HCT116 (cell line): ENCODE measurements around the gene MBTPS1. TPM values are rescaled to one million over a fixed set of nuclear protein-coding genes. Genes with fewer than 3 reads are reported as not detected.

Source experiments
- ATAC-seq: fragments of 200-7000 bp; cut with Tn5 transposase; 2 replicates; pipeline ENCODE4 v1.9.1; 2020; ENCODE audit warnings: mild to moderate bottlenecking, moderate library complexity
- BruUV-seq: library from RNA; stranded (reverse); fragments of 400-500 nt; replicated peaks from 2 replicates; lab custom pipeline; 2021; lab: Mats Ljungman, UMichigan
- CTCF ChIA-PET: fragments of 300-600 bp; sonication (Branson Sonifier 250); formaldehyde crosslinking; loops from one replicate; lab custom pipeline; 2021; ENCODE audit warnings: antibody characterized with exemption; lab: Charles Lee
- POLR2A ChIA-PET: fragments of 300-600, 350-600 bp; sonication (Branson Sonifier 250); formaldehyde crosslinking; loops from one replicate; lab custom pipeline; 2021; ENCODE audit warnings: antibody characterized with exemption; lab: Charles Lee
- RAD21 ChIA-PET, 2 experiments: fragments of 300-600 bp; sonication (Branson Sonifier 250); formaldehyde crosslinking; loops; one replicate each; lab custom pipeline; 2023; ENCODE audit warnings: low total read pairs in 2 of 2; ENCODE audit not compliant: uncharacterized antibody in 2 of 2, unreplicated experiment in 2 of 2, low non-redundant PET in 1 of 2; lab: Charles Lee
- DNase-seq: peaks from one replicate; pipeline ENCODE4 v3.0.0-alpha.2; 2010; ENCODE audit warnings: low read depth, low spot score
- H2AFZ ChIP-seq: fragments of 200-600 bp; shearing (Covaris generic), sonication (generic); 2 replicates; pipeline ENCODE4 v1.6.1; 2017; ENCODE audit warnings: low read depth, mixed run types, mixed read lengths, antibody characterized with exemption, low read length; ENCODE audit not compliant: poor library complexity, severe bottlenecking
- H3K27ac ChIP-seq: 2 replicates; pipeline ENCODE4 v1.5.1; 2012; ENCODE audit warnings: low read depth, low read length
- H3K27me3 ChIP-seq: fragments of 200-600 bp; sonication (generic); 2 replicates; pipeline ENCODE4 v1.6.1; 2016; ENCODE audit warnings: mixed run types, low read length, mixed read lengths; ENCODE audit not compliant: insufficient read depth
- H3K36me3 ChIP-seq, 2 experiments: fragments of 200-500 bp in 1 of 2; fragments of 200-600 bp in 1 of 2; sonication (Bioruptor generic) in 1 of 2; sonication (generic) in 1 of 2; 2 replicates each; pipeline versions ENCODE4 v1.5.1 to v1.6.1; 2014 to 2016; ENCODE audit warnings: low read length in 2 of 2, inconsistent platforms in 1 of 2, mixed read lengths in 1 of 2, mixed run types in 1 of 2; ENCODE audit not compliant: insufficient read depth in 2 of 2, control insufficient read depth in 1 of 2
- H3K4me1 ChIP-seq, 2 experiments: fragments of 200-600 bp in 1 of 2; sonication (generic) in 1 of 2; 2 replicates each; pipeline versions ENCODE4 v1.5.1 to v1.6.1; 2012 to 2017; ENCODE audit warnings: low read length in 2 of 2, inconsistent platforms in 1 of 2, mild to moderate bottlenecking in 1 of 2, mixed read lengths in 1 of 2, mixed run types in 1 of 2, moderate library complexity in 1 of 2; ENCODE audit not compliant: insufficient read depth in 2 of 2, control insufficient read depth in 1 of 2
- H3K4me2 ChIP-seq: fragments of 200-600 bp; sonication (generic); 2 replicates; pipeline ENCODE4 v1.6.1; 2017; ENCODE audit warnings: mixed run types, low read length, mixed read lengths
- H3K4me3 ChIP-seq, 2 experiments: fragments of 200-600 bp in 1 of 2; sonication (generic) in 1 of 2; replicated peaks in 1 of 2; 2 replicates each; pipeline ENCODE4 v1.5.1; 2011 to 2016; ENCODE audit warnings: low read length in 2 of 2, control low read depth in 1 of 2, low read depth in 1 of 2, mild to moderate bottlenecking in 1 of 2, mixed read lengths in 1 of 2, mixed run types in 1 of 2
- H3K79me2 ChIP-seq: fragments of 200-600 bp; sonication (generic); 2 replicates; pipeline ENCODE4 v1.6.1; 2017; ENCODE audit warnings: mild to moderate bottlenecking, mixed run types, low read length, moderate library complexity, mixed read lengths; ENCODE audit not compliant: insufficient read depth
- H3K9ac ChIP-seq: fragments of 200-600 bp; sonication (generic); 2 replicates; pipeline ENCODE4 v1.6.1; 2016; ENCODE audit warnings: low read length, mixed read lengths
- H3K9me2 ChIP-seq: fragments of 200-600 bp; sonication (generic), shearing (Covaris generic); 2 replicates; pipeline ENCODE4 v1.6.1; 2017; ENCODE audit warnings: mixed run types, mild to moderate bottlenecking, moderate library complexity; ENCODE audit not compliant: insufficient read depth
- H3K9me3 ChIP-seq, 2 experiments: fragments of 200-500 bp in 1 of 2; fragments of 200-600 bp in 1 of 2; sonication (Bioruptor generic) in 1 of 2; sonication (generic) in 1 of 2; 2 replicates each; pipeline ENCODE4 v1.6.1; 2014 to 2017; ENCODE audit warnings: low read length in 2 of 2, mixed read lengths in 2 of 2, inconsistent platforms in 1 of 2, low read depth in 1 of 2, mild to moderate bottlenecking in 1 of 2, mixed run types in 1 of 2, moderate library complexity in 1 of 2; ENCODE audit not compliant: control insufficient read depth in 1 of 2, insufficient read depth in 1 of 2
- H4K20me1 ChIP-seq: fragments of 200-600 bp; sonication (generic), shearing (Covaris generic); 2 replicates; pipeline ENCODE4 v1.6.1; 2017; ENCODE audit warnings: mixed run types, mild to moderate bottlenecking, moderate library complexity; ENCODE audit not compliant: insufficient read depth
- ATF3 ChIP-seq: IDR thresholded peaks from 2 replicates; pipeline ENCODE4 v1.6.1; 2012
- CEBPB ChIP-seq: IDR thresholded peaks from 2 replicates; pipeline ENCODE4 v1.6.1; 2012; ENCODE audit warnings: low read depth
- EGR1 ChIP-seq: IDR thresholded peaks from 2 replicates; pipeline ENCODE4 v1.6.1; 2012; ENCODE audit warnings: low read depth
- ELF1 ChIP-seq: IDR thresholded peaks from 2 replicates; pipeline ENCODE4 v1.6.1; 2012; ENCODE audit warnings: low read depth, borderline replicate concordance
- EZH2 ChIP-seq: fragments of 200-600 bp; sonication (generic); IDR thresholded peaks from 2 replicates; pipeline ENCODE4 v1.6.1; 2017; ENCODE audit warnings: antibody characterized with exemption, mixed run types
- EZH2phosphoT487 ChIP-seq: fragments of 200-600 bp; IDR thresholded peaks from 2 replicates; pipeline ENCODE4 v1.6.1; 2018; ENCODE audit warnings: antibody characterized with exemption, borderline replicate concordance
- FOSL1 ChIP-seq: IDR thresholded peaks from 2 replicates; pipeline ENCODE4 v1.6.1; 2012; ENCODE audit warnings: low read depth
- RAD21 ChIP-seq: IDR thresholded peaks from 2 replicates; pipeline ENCODE4 v1.6.1; 2012; ENCODE audit warnings: low read depth, mild to moderate bottlenecking
- SRF ChIP-seq: IDR thresholded peaks from 2 replicates; pipeline ENCODE4 v1.6.1; 2012; ENCODE audit warnings: low read depth
- YY1 ChIP-seq: IDR thresholded peaks from 2 replicates; pipeline ENCODE4 v1.6.1; 2011; ENCODE audit warnings: low read length, low read depth, moderate library complexity, mild to moderate bottlenecking; ENCODE audit not compliant: insufficient replicate concordance; ENCODE audit errors: extremely low read depth
- intact Hi-C: fragments of 100-400 bp; cut with micrococcal nuclease; formaldehyde crosslinking; loops from 2 replicates; pipeline ENCODE4 v1.10.0; 2022
- total RNA-seq: library from RNA; stranded (reverse); gene quantifications from one replicate; pipeline ENCODE4 v1.2.1, GENCODE V29; 2021; ENCODE audit not compliant: unreplicated experiment
- TF ChIP-seq, protein P1 (sequence below): IDR thresholded peaks from 2 replicates; pipeline ENCODE4 v1.6.1; 2012

Gene MBTPS1
- total RNA-seq, 1 experiment from 2014 or later = 111 TPM

DNA sequence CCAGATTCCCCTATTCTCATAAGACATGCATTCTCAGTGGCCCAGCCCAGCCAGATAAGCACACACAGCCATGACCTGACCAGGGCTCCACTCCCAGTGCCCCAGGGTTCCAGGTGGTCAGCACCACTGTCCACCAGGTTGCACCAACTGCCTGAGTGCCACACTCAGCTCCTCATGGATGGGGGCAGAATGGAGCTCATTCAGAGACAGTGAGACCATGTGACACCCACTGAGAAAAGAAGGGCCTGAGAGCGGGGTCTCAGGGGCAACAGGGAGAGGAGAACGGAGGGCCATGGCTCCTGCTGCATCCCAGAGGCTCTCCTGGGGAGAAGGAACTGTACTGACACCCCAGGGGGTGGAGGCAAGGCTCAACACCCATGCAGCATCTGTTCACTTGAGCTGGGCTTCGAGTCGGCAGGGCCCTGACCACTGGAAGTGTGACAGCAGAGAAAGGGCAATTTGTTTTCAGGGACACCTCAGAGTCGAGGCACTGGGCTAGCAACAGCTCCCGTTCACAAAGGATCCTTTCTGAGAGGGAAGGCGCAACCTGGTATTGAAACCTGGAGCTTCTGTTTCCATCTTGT lies 55.4 kb downstream of the MBTPS1 start:
- ATAC-seq = no peak
- Histone ChIP-seq H3K27ac (no peak overlapping the region), H3K9ac (no peak overlapping the region), H3K9me3 (no peaks in the 10 kb centered on the region), H2AFZ (no peak overlapping the region), H3K79me2 (no peaks in the 10 kb centered on the region), H3K4me3 (no peak overlapping the region), H3K27me3 (no peaks in the 10 kb centered on the region), H3K9me2 (no peaks in the 10 kb centered on the region), H3K36me3 (peaks cover 32 to 62% of the 10 kb centered on the region in 2 experiments; a peak in 3 of 4 replicates), H4K20me1 (no peaks in the 10 kb centered on the region), H3K4me1 (peaks cover 0 to 3% of the 10 kb centered on the region in 2 experiments; a peak in 1 of 4 replicates), H3K4me2 (no peak overlapping the region)
- ChIA-PET POLR2A (no interaction called here), RAD21 (no interaction called here), CTCF (interaction anchor here (0.6 to 1.7 kb wide), 3 partner anchors 15 to 105 kb away, joined by 3 to 7 read pairs (median 4); no protein-coding TSS in a partner anchor)
- intact Hi-C loops = no loop called here
- DNase-seq = no peak
- TF ChIP-seq ATF3 (no peak), EGR1 (no peak), CEBPB (no peak), FOSL1 (no peak), EZH2phosphoT487 (no peak), EZH2 (no peak), RAD21 (no peak), ELF1 (no peak), YY1 (no peak), SRF (no peak)
- TF ChIP-seq, protein P1, sequence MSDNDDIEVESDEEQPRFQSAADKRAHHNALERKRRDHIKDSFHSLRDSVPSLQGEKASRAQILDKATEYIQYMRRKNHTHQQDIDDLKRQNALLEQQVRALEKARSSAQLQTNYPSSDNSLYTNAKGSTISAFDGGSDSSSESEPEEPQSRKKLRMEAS = no peak
- no TSS peak for BruUV-seq
